ENCODE measurements around the gene C1orf198.

The C1orf198 gene

DNA sequence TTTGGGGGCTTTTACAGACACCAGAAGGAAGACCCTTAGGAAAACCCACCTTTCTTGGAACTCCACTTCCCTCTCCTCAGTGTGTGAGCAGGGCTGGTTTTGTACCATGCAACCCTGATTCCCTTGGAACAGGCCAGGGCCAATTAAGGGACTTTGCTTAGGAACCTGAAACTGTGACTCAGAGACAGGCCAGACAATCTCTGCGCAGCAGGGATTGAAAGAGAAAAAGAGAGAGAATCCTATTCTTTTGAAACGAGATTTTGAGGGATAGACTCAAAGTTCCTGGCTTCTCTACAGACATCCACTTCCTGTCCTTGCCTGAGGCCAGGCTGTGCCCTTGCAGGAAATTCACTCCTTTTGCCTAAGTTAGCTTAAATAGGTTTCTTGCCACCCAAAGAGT, 23.1 kb upstream of the C1orf198 start:
- no peak for DNase-seq

GRCh38 chr1:230884646-230885045, 16.3 kb upstream of the C1orf198 start:
- no peak for DNase-seq

DNA sequence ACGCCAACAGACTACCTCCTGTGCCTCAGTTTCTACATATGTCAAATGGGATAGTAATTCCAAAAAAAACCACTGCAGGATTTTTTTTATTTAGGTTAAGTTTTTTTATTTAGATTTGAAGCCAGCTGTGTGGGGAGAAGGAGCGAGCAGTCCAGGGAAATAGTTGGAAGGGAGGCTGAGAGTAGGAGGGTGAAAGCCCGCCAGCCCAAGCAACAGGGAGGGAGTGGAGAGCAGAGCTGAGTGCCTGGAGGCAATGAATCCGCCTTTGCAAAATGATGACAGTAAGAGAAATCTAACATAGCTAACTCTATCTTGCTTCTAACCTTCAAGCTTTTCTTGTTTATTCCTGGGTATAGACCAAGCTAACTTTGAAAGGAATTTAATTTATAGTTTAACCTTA, 15.6 kb upstream of the C1orf198 start:
- no peak for DNase-seq

- DNase-seq, result no peak
Measured at GRCh38 chr1:230879778-230880177, 11.5 kb upstream of the C1orf198 start.

DNA sequence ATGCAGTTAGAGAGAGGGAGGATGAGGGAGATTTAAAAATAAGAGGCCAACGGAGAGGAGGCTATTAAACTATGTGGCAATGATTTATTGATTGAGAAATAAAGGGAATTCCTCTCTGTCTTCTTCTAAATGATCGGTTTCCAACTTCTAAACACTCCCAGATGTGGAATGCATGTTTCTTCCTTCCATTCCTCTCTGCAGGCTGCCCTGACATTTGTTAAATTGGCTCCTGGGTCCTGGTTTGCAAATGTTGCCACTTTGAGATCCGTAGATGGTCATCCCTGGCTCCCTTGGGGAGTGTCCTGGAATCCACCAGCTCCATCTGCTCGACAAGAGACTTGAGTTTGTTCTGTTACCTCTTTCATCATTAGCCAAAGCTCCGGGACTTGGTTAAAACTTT, 10.3 kb upstream of the C1orf198 start:
- no peak for DNase-seq

GRCh38 chr1:230877924-230878590, 9.7 kb upstream of the C1orf198 start:
- DNase-seq, result no peak

DNA sequence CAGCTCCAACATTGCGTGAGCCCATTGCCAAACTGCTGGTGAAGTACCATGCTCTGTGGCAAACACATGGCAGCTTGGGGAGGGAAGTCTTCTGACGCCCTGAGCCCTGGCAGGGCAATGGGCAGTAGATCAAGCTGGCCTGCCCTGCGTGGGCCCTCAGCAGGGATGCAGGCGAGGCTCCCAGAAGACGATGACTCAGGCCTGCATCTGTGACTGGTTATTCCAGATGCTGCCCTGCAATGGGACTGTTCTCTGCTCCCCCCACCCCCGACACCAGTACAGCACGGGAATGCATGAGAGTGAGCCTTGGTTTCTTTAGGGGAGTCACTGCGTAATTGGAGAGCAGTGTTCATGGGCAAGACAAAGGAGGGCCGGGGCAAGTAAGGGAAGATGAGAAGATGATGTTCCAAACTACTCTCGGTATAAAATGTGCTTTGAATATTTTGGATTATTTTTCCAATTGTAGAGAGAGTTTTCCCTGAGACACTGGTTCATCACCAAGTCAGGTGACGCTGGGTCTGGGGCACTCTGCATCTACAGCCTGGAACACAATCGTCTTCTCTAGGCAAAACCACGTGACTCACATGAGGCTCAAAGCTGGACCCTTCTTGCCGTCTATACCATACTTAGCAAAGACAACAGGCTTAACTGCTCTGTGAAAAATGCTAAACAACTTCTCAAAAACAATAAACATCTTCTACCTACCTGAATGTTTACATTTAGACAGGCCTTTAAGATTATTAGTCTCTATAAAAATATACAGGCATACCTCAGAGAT, 9.0 kb upstream of the C1orf198 start:
- no peak for DNase-seq

DNA sequence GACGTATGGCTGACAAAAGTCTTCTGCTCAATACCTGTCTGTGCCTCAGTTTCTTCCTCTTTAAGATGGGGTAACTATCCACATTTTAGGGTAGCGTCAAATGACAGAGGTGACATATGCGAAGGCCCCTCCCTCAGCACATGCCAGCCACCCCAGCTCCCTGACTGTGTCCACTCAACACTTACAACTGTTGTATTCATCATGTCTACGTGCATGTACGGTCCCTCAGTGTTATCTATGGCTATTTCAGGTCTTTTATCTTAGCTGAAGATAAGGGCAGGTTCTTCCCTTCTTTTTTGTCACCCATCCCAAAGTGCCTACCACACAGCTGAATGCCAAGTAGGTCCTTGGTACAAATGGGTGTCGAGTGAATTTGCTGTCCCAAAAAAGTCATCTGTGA, 8.3 kb upstream of the C1orf198 start:
- no peak for DNase-seq

- no peak for DNase-seq
Measured at GRCh38 chr1:230875370-230875769, 7.0 kb upstream of the C1orf198 start.

DNA sequence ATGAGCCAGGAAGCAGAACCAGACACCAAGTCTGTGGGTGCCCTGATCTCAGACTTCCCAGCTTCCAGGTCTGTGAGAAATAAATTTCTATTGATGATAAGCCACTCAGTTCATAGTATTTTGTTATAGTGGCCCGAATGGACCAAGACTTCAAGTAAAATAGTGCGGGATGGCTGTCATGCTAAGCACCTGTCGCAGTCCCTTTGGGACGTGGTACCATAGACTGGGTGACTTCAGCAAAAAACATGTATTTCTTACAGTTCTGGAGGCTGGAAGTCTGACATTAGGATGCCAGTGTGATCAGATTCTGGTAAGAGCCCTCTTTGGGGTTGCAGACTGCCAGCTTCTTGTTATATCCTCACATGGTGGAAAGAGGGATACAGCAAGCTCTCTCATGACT, 2.6 kb upstream of the C1orf198 start:
- DNase-seq, result no peak

DNA sequence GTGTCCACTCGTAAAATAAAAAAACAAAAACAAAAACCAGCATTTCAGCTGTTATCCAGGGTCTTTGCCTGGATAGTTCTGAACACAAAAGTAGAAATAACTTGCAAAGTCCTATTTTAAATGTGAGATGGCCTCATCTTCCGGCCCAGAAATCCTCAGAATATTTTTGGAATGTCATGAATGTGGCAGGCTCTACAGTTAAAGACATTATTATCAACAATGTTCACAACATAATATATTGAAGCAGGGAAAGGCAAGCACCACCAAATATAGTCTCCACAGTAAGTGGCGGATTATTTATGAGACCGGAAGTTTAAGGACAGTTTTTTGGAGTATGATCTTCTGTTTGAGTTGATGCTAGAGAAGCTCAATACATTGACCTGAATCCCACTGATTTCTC, 1.2 kb upstream of the C1orf198 start:
- DNase-seq, result no peak

DNA sequence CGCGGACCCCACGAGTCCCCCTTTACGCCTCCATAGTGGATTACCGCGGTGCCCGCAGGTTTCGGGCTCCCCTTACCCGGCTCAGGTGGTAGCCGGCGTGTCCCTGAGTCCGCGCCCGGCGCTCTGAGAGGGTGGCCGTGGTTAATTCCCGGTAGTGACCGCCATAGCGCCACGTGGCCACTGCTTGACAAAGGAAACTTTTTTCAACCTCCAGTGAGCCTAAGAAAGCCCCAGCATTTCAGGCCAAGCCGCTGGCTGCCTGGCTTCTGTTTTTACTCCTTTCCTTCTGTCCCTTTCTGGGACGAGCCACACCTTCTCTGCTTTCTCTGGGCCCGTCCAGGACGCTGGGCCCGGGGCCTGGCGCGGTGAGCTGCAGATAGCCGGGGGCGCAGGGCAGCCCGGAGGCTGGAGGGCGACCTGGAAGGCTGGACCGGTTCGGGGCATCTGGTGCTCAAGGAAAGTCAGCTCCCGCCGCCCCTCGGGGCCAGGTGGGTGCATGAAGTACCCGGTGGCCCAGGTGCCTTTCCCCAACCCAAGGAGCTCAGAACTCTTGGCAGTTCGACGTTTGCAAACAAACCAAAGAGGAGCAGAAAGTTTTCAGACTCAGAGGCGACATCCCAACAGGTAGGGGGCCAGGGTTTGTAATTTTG, 540 bp upstream of the C1orf198 start:
- peak; percentile 20 to 43 for DNase-seq

DNA sequence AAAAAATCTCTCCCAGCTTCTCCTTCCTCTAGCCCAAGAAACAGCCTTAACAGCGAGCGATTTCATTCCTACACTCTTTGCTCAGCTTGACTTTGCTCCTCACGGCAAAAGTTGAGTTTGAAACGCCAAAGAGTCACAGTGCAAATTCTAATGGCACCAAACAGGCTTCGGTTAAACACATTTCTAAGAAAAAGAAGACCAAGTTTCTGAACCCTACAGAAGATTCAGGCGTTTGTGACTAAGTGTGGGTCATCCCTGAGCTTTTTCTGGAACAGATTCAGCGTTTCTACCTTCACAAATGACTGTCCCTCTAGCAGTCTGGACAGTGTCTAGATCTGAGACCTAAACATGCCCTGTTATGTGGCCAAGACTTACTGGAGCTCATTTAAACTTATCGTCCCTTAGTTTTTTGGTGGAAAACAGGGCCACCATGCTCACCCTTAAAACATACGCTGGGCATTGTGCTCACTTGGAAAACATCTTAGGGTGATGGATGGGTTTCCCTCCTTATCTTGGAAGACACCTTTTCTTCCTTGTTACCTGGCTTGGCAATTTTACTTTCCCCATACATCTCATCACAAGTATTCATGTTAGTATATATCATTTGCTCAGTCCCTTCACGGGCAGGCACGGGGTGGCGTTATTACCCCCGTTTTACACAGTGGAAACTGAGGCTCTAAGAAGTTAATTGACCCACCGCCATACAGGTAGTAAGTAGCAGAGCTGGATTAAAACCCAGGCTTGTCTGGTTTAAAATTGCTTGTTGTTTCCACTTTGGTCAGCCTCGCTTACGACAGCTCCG, 1.0 kb downstream of the C1orf198 start:
- DNase-seq, result peak in 1 of 2 donors; percentile 6

DNA sequence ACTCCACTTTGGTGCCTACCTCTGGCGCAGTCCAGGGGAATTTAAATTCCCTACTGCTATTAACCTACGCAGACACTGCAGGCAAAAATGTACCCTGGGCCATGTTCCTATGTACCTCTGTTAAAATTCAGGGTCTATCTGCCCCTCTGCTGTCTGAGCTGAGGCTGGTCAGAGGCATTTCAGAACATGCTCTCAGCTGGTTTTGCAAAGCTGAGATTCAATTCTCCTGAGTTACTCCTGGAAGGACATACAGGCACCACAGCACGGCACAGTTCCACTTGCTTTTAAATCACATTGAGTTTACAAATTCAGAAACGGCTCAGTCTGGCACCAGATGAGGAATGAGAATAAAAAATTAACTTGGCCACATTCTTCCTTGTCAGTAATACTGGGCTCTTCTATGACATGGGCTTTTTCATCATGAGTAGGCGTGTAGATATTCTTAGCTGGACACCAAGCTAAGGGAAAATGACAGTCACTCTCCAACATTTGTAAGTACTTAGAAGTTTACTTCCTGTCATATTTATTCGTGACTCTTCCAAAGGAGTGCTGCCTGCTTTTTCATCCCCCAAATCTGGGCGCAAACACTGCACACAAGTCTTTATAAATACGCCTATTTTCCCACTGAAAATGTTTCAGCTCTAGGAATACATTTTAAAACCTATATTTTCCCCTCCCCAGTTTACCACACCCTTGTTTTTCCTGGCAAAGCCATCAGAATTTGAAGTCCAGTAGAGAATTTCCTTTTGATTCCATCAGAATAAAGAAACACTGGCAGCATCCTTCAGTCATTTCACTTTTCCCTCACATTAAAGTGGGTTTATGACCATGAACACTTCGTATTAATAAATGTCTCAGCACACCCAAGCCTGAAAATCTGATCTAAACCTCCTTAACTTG, 1.9 kb downstream of the C1orf198 start:
- peak; percentile 20 to 48 for DNase-seq

DNA sequence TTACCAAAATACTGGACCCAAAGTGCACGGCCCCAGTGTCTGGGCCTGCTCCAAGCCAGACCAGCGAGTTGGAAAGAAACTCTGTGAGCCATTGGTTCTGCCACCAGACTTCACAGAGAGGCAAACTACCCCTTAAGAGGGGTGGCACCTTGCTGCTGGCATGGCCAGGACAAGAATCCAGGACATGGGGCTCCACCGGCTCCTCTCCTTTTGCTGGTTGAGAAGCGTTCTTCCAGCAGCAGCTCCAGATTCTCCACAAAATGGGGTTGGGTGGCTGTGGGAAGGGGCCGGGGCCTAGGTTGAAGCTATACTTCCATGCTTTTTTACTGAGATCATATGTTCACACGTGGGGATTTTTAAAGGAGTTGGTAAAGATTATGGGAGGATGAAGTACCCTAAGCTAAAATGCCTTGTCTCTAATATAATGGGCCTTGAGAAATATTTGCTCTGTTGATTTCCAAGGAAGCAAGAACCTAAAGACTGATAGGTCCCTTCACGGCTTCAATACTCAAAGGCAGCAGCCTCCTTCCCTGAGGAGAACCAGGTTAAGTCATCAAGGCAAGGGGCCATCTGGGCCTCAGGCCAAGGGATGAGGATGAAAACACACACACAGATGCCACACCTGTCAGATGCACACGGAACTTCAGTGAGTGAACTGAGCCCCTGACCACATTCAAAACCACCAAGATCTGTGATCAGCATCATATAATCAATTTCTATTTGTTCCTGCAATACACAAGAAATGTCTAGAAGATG, 3.1 kb downstream of the C1orf198 start:
- DNase-seq, result no peak

DNA sequence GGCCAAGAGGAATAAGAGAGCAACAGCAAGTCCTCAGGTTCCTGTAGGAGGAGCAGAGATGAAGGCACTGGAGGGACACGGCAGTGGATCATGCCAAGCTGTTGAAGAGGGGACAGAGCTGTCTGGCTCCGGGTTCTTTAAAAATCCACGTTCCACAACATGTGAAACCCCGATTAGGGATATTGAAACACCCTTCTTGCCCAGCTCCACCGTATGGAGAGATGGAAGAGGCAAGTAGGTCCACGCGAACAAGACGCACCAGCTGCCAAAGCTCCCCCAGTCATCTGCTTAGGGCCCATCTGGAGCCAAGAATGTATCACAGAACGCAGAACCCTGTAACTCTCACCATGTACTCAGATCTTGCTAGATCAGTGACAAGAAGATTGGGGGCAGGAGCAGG, 3.9 kb downstream of the C1orf198 start:
- DNase-seq, result no peak

DNA sequence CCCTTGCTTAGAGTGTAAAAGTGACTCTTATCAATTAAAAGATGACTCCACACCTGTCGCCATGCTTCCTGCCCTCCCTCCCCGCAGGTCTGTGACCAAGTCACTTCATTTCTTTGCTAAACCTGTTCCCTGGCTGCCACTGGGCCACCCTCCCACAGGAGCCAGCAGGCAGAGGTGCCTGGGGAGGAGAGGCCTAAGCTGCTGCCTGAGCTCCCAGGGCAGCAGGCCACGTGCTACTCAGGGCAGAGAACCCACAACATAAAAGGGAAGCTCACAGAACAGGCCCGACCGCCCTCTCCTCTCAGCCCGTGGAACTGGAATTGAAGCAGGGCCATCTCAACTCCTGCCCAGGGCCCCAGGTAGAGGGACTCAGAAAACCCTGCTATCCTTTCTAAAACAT, 4.9 kb downstream of the C1orf198 start:
- peak; percentile 47 to 65 for DNase-seq

DNA sequence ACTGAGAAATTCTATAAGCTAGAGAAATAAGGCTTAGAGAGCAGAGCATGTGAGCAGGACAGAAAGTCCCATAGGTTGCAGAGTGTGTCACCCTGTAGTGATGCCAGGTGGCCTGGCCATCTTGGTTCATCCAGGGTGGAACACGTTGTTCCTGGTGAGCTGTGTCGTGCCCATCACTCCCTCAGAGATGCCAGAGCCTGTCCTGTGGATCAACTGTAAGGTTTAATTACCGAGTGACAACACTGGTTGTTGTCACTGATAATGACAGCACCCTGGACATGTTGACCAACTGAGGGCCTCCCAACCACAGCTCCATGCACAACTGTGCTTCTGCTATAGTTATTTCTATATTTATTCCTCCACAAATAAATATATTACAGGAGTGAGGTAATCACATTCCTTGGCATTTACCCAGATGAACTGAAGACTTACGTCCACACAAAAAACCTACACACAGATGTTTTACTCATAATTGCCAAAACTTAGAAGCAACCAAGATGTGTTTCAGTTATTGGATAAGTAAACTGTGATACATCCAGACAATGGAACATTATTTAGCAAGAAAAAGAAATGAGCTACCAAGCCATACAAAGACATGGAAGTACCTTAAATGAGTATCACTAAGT, 6.2 kb downstream of the C1orf198 start:
- no peak for DNase-seq

DNA sequence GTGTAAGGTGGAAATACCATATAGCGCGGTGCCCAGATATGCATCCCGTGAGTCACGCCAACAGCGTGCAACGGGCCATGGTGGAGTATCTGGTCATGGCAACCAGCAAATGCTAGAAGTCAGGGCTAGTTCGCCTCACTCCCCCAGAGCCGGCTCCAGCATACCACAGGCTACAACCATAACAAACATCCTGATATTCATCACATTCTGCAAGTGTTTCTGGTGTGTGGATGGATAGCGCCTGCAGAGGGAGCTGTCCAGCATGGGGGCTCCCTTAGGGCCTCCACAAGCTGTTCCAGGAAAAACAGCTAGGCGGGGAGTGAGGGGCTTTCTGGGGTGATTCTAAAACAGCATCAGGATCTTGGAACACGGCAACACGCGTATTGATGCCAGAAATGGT, 6.8 kb downstream of the C1orf198 start:
- DNase-seq, result no peak

- no peak for DNase-seq
Measured at GRCh38 chr1:230860617-230861384, 7.5 kb downstream of the C1orf198 start.

Data from inflammatory macrophage (primary cell).